Skeletal muscle satellite cell (primary cell): ENCODE measurements around the gene CDX1.

Experiments
- H3K27me3 ChIP-seq: 2 replicates; pipeline ENCODE4 v1.7.0; 2013; ENCODE audit warnings: low read length; ENCODE audit not compliant: control insufficient read depth, insufficient read depth
- H3K36me3 ChIP-seq: 2 replicates; pipeline ENCODE4 v1.7.0; 2013; ENCODE audit warnings: mild to moderate bottlenecking, control low read depth, low read length; ENCODE audit not compliant: insufficient read depth
- H3K4me1 ChIP-seq: 2 replicates; pipeline ENCODE4 v1.7.0; 2013; ENCODE audit warnings: low read length; ENCODE audit not compliant: control insufficient read depth, insufficient read depth
- H3K4me2 ChIP-seq: 2 replicates; pipeline ENCODE4 v1.7.0; 2013; ENCODE audit warnings: mild to moderate bottlenecking, low read length
- H3K4me3 ChIP-seq: 2 replicates; pipeline ENCODE4 v1.7.0; 2013; ENCODE audit warnings: low read length
- H3K9ac ChIP-seq: 2 replicates; pipeline ENCODE4 v1.7.0; 2013; ENCODE audit warnings: mild to moderate bottlenecking, low read depth, low read length, moderate library complexity
- H3K9me3 ChIP-seq: replicated peaks from 2 replicates; pipeline ENCODE4 v1.7.0; 2013; ENCODE audit warnings: mild to moderate bottlenecking, control low read depth, low read length

CDX1 gene

GRCh38 chr5:150149618-150150017 lies 17.0 kb upstream of the CDX1 start:
- Histone ChIP-seq H3K4me3 (no peak overlapping the region), H3K4me1 (peaks cover 26% of the 10 kb centered on the region), H3K9ac (no peak overlapping the region), H3K4me2 (no peak overlapping the region), H3K27me3 (no peaks in the 10 kb centered on the region), H3K9me3 (no peaks in the 10 kb centered on the region), H3K36me3 (no peaks in the 10 kb centered on the region)

GRCh38 chr5:150152636-150153462 lies 13.7 kb upstream of the CDX1 start:
- Histone ChIP-seq H3K36me3 (no peaks in the 10 kb centered on the region), H3K4me3 (no peak overlapping the region), H3K4me1 (peaks cover 37% of the 10 kb centered on the region)

GRCh38 chr5:150153483-150153882 lies 13.1 kb upstream of the CDX1 start:
- Histone ChIP-seq H3K4me3 (no peak overlapping the region), H3K9ac (no peak overlapping the region), H3K4me1 (peaks cover 39% of the 10 kb centered on the region), H3K9me3 (no peaks in the 10 kb centered on the region), H3K4me2 (peak overlapping the region; percentile 87), H3K36me3 (no peaks in the 10 kb centered on the region), H3K27me3 (no peaks in the 10 kb centered on the region)

More at GRCh38 chr5:150152636-150153462, 13.7 kb upstream of the CDX1 start:
- H3K27me3 ChIP-seq = no peaks in the 10 kb centered on the region
- H3K9ac ChIP-seq = no peak overlapping the region
- no peaks in the 10 kb centered on the region for H3K9me3 ChIP-seq
- H3K4me2 ChIP-seq = no peak overlapping the region

- peaks cover 33% of the 10 kb centered on the region for H3K4me1 ChIP-seq
- H3K4me3 ChIP-seq = peak overlapping the region; percentile 69
- H3K27me3 ChIP-seq = no peaks in the 10 kb centered on the region
- no peaks in the 10 kb centered on the region for H3K9me3 ChIP-seq
- H3K36me3 ChIP-seq = no peaks in the 10 kb centered on the region
- H3K9ac ChIP-seq = no peak overlapping the region
- H3K4me2 ChIP-seq = peak overlapping the region; percentile 87
These were observed 12.5 kb upstream of the CDX1 start for GRCh38 chr5:150153957-150154617.

- Histone ChIP-seq H3K9ac (peak overlapping the region; percentile 68), H3K9me3 (no peaks in the 10 kb centered on the region), H3K4me1 (peaks cover 35% of the 10 kb centered on the region), H3K4me3 (peak overlapping the region; percentile 69), H3K4me2 (peak overlapping the region; percentile 87), H3K27me3 (no peaks in the 10 kb centered on the region), H3K36me3 (no peaks in the 10 kb centered on the region)
These were observed 11.9 kb upstream of the CDX1 start for GRCh38 chr5:150154618-150155128.

- peak within 1 kb of the TSS; percentile 68 for H3K9ac ChIP-seq
- peak within 1 kb of the TSS; percentile 87 for H3K4me2 ChIP-seq
- H3K9me3 ChIP-seq = no peaks in the 10 kb centered on the region
- H3K27me3 ChIP-seq = no peaks in the 10 kb centered on the region
- no peaks in the 10 kb centered on the region for H3K36me3 ChIP-seq
- H3K4me3 ChIP-seq = peak within 1 kb of the TSS; percentile 69
- H3K4me1 ChIP-seq = peaks cover 42% of the 10 kb centered on the region
These were observed 11.1 kb upstream of the CDX1 start, which contains the start of gene PDGFRB for GRCh38 chr5:150155258-150156026. TSS of gene PDGFRB (minus strand) at chr5:150155845. CDS start at chr5:150137047, 18,798 bp downstream.

- H3K4me1 ChIP-seq = peaks cover 42% of the 10 kb centered on the region
- H3K4me3 ChIP-seq = peak overlapping the region; percentile 69
- no peaks in the 10 kb centered on the region for H3K27me3 ChIP-seq
These were observed 10.6 kb upstream of the CDX1 start for GRCh38 chr5:150156027-150156368.

GRCh38 chr5:150156540-150156939 lies 10.0 kb upstream of the CDX1 start:
- H3K9me3 ChIP-seq = no peaks in the 10 kb centered on the region
- peaks cover 44% of the 10 kb centered on the region for H3K4me1 ChIP-seq
- H3K36me3 ChIP-seq = no peaks in the 10 kb centered on the region
- no peak overlapping the region for H3K9ac ChIP-seq
- peak overlapping the region; percentile 87 for H3K4me2 ChIP-seq
- no peaks in the 10 kb centered on the region for H3K27me3 ChIP-seq
- no peak overlapping the region for H3K4me3 ChIP-seq

More at GRCh38 chr5:150156027-150156368, 10.6 kb upstream of the CDX1 start:
- Histone ChIP-seq H3K36me3 (no peaks in the 10 kb centered on the region), H3K9ac (peak overlapping the region; percentile 68), H3K9me3 (no peaks in the 10 kb centered on the region), H3K4me2 (peak overlapping the region; percentile 87)

- Histone ChIP-seq H3K4me1 (peaks cover 44% of the 10 kb centered on the region), H3K4me2 (no peak overlapping the region), H3K9ac (no peak overlapping the region), H3K9me3 (no peaks in the 10 kb centered on the region), H3K36me3 (no peaks in the 10 kb centered on the region), H3K4me3 (no peak overlapping the region), H3K27me3 (no peaks in the 10 kb centered on the region)
These were observed 9.4 kb upstream of the CDX1 start for GRCh38 chr5:150157168-150157567.

- Histone ChIP-seq H3K4me3 (no peak overlapping the region), H3K9ac (no peak overlapping the region), H3K9me3 (no peaks in the 10 kb centered on the region), H3K4me1 (peaks cover 47% of the 10 kb centered on the region), H3K4me2 (no peak overlapping the region), H3K36me3 (no peaks in the 10 kb centered on the region), H3K27me3 (no peaks in the 10 kb centered on the region)
These were observed 8.2 kb upstream of the CDX1 start for GRCh38 chr5:150158170-150158949.
